Bronchial epithelial cell (primary cell): Measurements from ENCODE around the gene SELENBP1. TPM values are rescaled to one million over a fixed set of nuclear protein-coding genes. Genes with fewer than 3 reads are reported as not detected.

Experiments used
- DNase-seq: peaks from one replicate; pipeline ENCODE4 v3.0.0-alpha.2; 2010; ENCODE audit warnings: low read depth
- FAIRE-seq: peaks from 2 replicates; lab custom pipeline; 2011; peaks lifted over from hg19 to GRCh38; lab: Jason Lieb, UNC
- H3K27me3 ChIP-seq: 2 replicates; pipeline ENCODE4 v1.5.1; 2011; ENCODE audit warnings: low read length; ENCODE audit not compliant: control insufficient read depth, insufficient read depth
- H3K36me3 ChIP-seq: 2 replicates; pipeline ENCODE4 v1.5.1; 2011; ENCODE audit warnings: low read length; ENCODE audit not compliant: control insufficient read depth, insufficient read depth
- H3K4me3 ChIP-seq: 2 replicates; pipeline ENCODE4 v1.5.1; 2011; ENCODE audit warnings: mild to moderate bottlenecking, low read depth, low read length, control low read depth
- CTCF ChIP-seq: IDR thresholded peaks from 2 replicates; pipeline ENCODE4 v1.5.1; 2011; ENCODE audit warnings: mild to moderate bottlenecking, moderate library complexity, low read length, control low read depth, inconsistent platforms; ENCODE audit not compliant: insufficient read depth, severe bottlenecking
- total RNA-seq: library from RNA; depleted of rRNA; stranded (reverse); fragments of >200 nt; gene quantifications from 2 replicates; pipeline ENCODE4 v1.2.1, GENCODE V29; 2014

SELENBP1 gene
- total RNA-seq, 1 donor from 2014 or later, result 4.2 TPM

GRCh38 chr1:151324390-151324930 is 48.0 kb downstream of the SELENBP1 start:
- Histone ChIP-seq H3K36me3 (peaks cover 12% of the 10 kb centered on the region), H3K27me3 (no peaks in the 10 kb centered on the region), H3K4me3 (no peak overlapping the region)
- DNase-seq (no peak), FAIRE-seq (no peak)
- no peak for TF ChIP-seq CTCF

DNA sequence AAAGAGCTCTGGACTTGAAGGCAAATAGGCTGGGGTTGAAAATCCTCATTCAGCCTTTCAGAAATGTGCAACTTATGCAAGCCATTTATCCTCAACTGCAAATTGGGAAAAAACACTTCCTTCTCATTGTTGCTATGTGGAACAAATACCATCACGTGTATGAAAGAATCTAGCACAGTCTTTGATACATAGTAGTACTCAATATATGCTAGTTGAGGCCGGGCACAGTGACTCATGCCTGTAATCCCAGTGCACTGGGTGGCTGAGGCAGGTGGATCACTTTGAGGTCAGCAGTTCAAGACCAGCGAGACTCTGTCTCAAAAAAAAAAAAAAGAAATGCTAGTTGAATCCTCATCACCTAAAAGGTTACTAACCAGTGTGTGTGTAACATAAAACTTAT is 53.5 kb downstream of the SELENBP1 start:
- no peak for TF ChIP-seq CTCF
- Histone ChIP-seq H3K4me3 (no peak overlapping the region), H3K27me3 (no peaks in the 10 kb centered on the region), H3K36me3 (peaks cover 10% of the 10 kb centered on the region)
- no peak for FAIRE-seq
- no peak for DNase-seq

DNA sequence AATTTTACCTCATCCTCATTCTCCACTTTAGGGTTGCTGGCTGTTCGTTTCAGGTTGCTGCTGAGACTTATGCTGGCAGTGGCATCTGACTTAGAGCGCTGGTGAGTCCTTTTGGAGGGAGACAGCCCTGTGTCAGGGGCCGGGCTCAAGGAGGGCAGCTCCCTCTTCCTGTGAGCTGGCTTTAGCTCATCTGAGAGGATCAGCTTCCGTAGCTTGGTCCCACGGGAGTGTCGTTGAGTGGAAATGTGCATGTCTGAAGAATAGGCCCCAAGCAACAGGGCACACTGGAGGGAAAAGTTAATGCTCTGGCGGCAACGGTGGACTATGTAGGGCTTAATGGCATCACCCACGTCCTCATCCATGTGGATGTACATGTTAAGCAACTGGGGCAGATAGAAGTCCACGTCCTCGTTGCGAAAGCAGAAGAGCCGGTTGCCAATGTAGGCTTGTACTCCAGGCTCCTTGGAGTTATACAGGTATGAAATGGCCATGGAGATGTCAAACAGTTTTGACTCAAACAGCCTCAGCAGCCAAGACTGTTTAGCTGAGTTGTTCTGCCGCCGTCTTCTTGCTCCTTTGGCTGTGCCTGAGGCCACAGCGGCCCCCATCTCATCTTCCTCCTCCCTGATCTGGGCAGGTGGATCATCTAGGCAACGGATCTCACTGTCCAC is 56.8 kb downstream of the SELENBP1 start:
- H3K4me3 ChIP-seq, result no peak overlapping the region
- peaks cover 9% of the 10 kb centered on the region for H3K36me3 ChIP-seq
- DNase-seq (no peak), FAIRE-seq (no peak)
- no peak for TF ChIP-seq CTCF
- H3K27me3 ChIP-seq, result no peaks in the 10 kb centered on the region

Other genes with a start within 250 kb of the SELENBP1 start
- gene SEMA6C, start 226.1 kb downstream of the SELENBP1 start, total RNA-seq, result 0.38 and 0.53 TPM in 2 replicates
- not detected in 2 replicates for gene TNFAIP8L2, start 216.1 kb downstream of the SELENBP1 start, total RNA-seq
- 5.0 and 8.6 TPM in 2 replicates for gene LYSMD1, start 206.8 kb downstream of the SELENBP1 start, total RNA-seq
- gene SCNM1, start 206.6 kb downstream of the SELENBP1 start, total RNA-seq, result 19.7 and 34.9 TPM in 2 replicates
- gene TMOD4, start 196.7 kb downstream of the SELENBP1 start, total RNA-seq, result not detected in 2 replicates
- 64.2 and 69.4 TPM in 2 replicates for gene VPS72, start 182.5 kb downstream of the SELENBP1 start, total RNA-seq
- 40.2 and 44.0 TPM in 2 replicates for gene PIP5K1A, start 174.2 kb downstream of the SELENBP1 start, total RNA-seq
- gene PSMD4, start 118.0 kb downstream of the SELENBP1 start, total RNA-seq, result 259 and 280 TPM in 2 replicates
- gene ZNF687, start 90.4 kb downstream of the SELENBP1 start, total RNA-seq, result 9.0 and 12.8 TPM in 2 replicates
- gene PI4KB, start 45.3 kb downstream of the SELENBP1 start, total RNA-seq, result 20.8 and 30.9 TPM in 2 replicates
- 8.8 and 16.6 TPM in 2 replicates for gene RFX5, start 25.5 kb downstream of the SELENBP1 start, total RNA-seq
- 350 and 396 TPM in 2 replicates for gene PSMB4, start 26.9 kb upstream of the SELENBP1 start, total RNA-seq
- 6.6 and 10.2 TPM in 2 replicates for gene POGZ, start 86.8 kb upstream of the SELENBP1 start, total RNA-seq
- 4.2 and 12.5 TPM in 2 replicates for gene CGN, start 138.7 kb upstream of the SELENBP1 start, total RNA-seq
- gene TUFT1, start 167.6 kb upstream of the SELENBP1 start, total RNA-seq, result 25.0 and 54.3 TPM in 2 replicates
- gene SNX27, start 239.3 kb upstream of the SELENBP1 start, total RNA-seq, result 20.0 and 23.9 TPM in 2 replicates